Suprapubic skin (tissue), 4 donors: ENCODE results near the gene CFAP46. TPM values are rescaled to one million over a fixed set of nuclear protein-coding genes. Genes with fewer than 3 reads are reported as not detected.

Experiments
- DNase-seq, 2 donors: peaks; one replicate each; pipeline ENCODE4 v3.0.0-alpha.2; 2019; ENCODE audit warnings: low spot score in 2 of 2
- H3K27ac ChIP-seq: fragments of 200-600 bp; sonication (generic); one replicate; pipeline ENCODE4 v1.5.1; 2019
- H3K27me3 ChIP-seq: fragments of 200-600 bp; sonication (generic); one replicate; pipeline ENCODE4 v1.5.1; 2019
- H3K36me3 ChIP-seq: fragments of 200-600 bp; sonication (generic); one replicate; pipeline ENCODE4 v1.5.1; 2019
- H3K4me1 ChIP-seq: fragments of 200-600 bp; sonication (generic); one replicate; pipeline ENCODE4 v1.5.1; 2019
- H3K4me3 ChIP-seq: fragments of 200-600 bp; sonication (generic); one replicate; pipeline ENCODE4 v1.5.1; 2019; ENCODE audit warnings: mild to moderate bottlenecking
- H3K9me3 ChIP-seq: fragments of 200-600 bp; sonication (generic); one replicate; pipeline ENCODE4 v1.5.1; 2019
- CTCF ChIP-seq, 2 donors: fragments of 200-600 bp in 1 of 2; fragments of 450-650 bp in 1 of 2; sonication (generic) in 1 of 2; IDR thresholded peaks; one replicate each; pipeline ENCODE4 v1.5.1; 2016 to 2019; ENCODE audit warnings: antibody characterized with exemption in 2 of 2, mild to moderate bottlenecking in 1 of 2, moderate library complexity in 1 of 2
- EP300 ChIP-seq: sonication (generic); formaldehyde crosslinking; IDR thresholded peaks from one replicate; pipeline ENCODE4 v1.6.1; 2017; ENCODE audit warnings: antibody characterized with exemption
- POLR2A ChIP-seq, 2 donors: fragments of 450-650 bp; IDR thresholded peaks; one replicate each; pipeline ENCODE4 v1.6.1; 2017; ENCODE audit warnings: antibody characterized with exemption in 2 of 2, mild to moderate bottlenecking in 2 of 2, moderate library complexity in 2 of 2
- POLR2AphosphoS5 ChIP-seq, 3 donors: sonication (generic); formaldehyde crosslinking; IDR thresholded peaks; one replicate each; pipeline ENCODE4 v1.6.1; 2017; ENCODE audit warnings: antibody characterized with exemption in 3 of 3
- WGBS: methylation state at CpG from one replicate; pipeline ENCODE4 v1.1.5; 2018; 5-methylcytosine and 5-hydroxymethylcytosine counted together
- total RNA-seq, 4 donors: library from RNA; depleted of rRNA; stranded (reverse); fragments of >200 nt; gene quantifications; one replicate each; pipeline ENCODE4 v1.1.0, GENCODE V29; 2016

The CFAP46 gene
- total RNA-seq, 4 donors from 2014 or later, result 0.11 to 0.21 TPM; not detected in 2

- peak in 1 of 2 donors; percentile 50 for DNase-seq
These were observed 63.5 kb downstream of the CFAP46 start for GRCh38 chr10:132878730-132879407.

GRCh38 chr10:132878091-132878729 lies 64.2 kb downstream of the CFAP46 start:
- peaks cover 6% of the 10 kb centered on the region for H3K4me1 ChIP-seq
- H3K36me3 ChIP-seq, result no peaks in the 10 kb centered on the region
- no peaks in the 10 kb centered on the region for H3K9me3 ChIP-seq
- peak; percentile 40 to 65 for DNase-seq
- H3K27ac ChIP-seq, result no peak overlapping the region
- 71% methylated on average over 23 of the region's 27 CpGs for WGBS
- H3K4me3 ChIP-seq, result no peak overlapping the region
- TF ChIP-seq POLR2AphosphoS5 (IDR thresholded peaks at IDR 0.05) (no peak), EP300 (no peak), POLR2A (IDR thresholded peaks at IDR 0.05) (no peak), CTCF (IDR thresholded peaks at IDR 0.05) (no peak)
- peaks cover 67% of the 10 kb centered on the region for H3K27me3 ChIP-seq

More at GRCh38 chr10:132878730-132879407, 63.5 kb downstream of the CFAP46 start:
- TF ChIP-seq POLR2AphosphoS5 (IDR thresholded peaks at IDR 0.05) (no peak), POLR2A (IDR thresholded peaks at IDR 0.05) (no peak), EP300 (no peak), CTCF (IDR thresholded peaks at IDR 0.05) (no peak)
- 64% methylated on average over 14 of the region's 25 CpGs for WGBS
- no peak overlapping the region for H3K4me3 ChIP-seq
- peaks cover 6% of the 10 kb centered on the region for H3K4me1 ChIP-seq
- H3K36me3 ChIP-seq, result no peaks in the 10 kb centered on the region
- peaks cover 65% of the 10 kb centered on the region for H3K27me3 ChIP-seq
- no peaks in the 10 kb centered on the region for H3K9me3 ChIP-seq
- no peak overlapping the region for H3K27ac ChIP-seq

- H3K36me3 ChIP-seq, result no peaks in the 10 kb centered on the region
- H3K27me3 ChIP-seq, result peaks cover 67% of the 10 kb centered on the region
- WGBS, result 82% methylated on average over 12 of the region's 12 CpGs
- H3K9me3 ChIP-seq, result no peaks in the 10 kb centered on the region
- H3K27ac ChIP-seq, result no peak overlapping the region
- no peak overlapping the region for H3K4me3 ChIP-seq
- DNase-seq, result peak in 1 of 2 donors; percentile 32
- no peak for TF ChIP-seq POLR2A (IDR thresholded peaks at IDR 0.05)
- TF ChIP-seq CTCF (IDR thresholded peaks at IDR 0.05), result no peak
- TF ChIP-seq EP300, result no peak
- no peak for TF ChIP-seq POLR2AphosphoS5 (IDR thresholded peaks at IDR 0.05)
- peaks cover 6% of the 10 kb centered on the region for H3K4me1 ChIP-seq
These were observed 64.9 kb downstream of the CFAP46 start for GRCh38 chr10:132877473-132877872.

GRCh38 chr10:132876993-132877431 lies 65.4 kb downstream of the CFAP46 start:
- Histone ChIP-seq H3K27me3 (peaks cover 63% of the 10 kb centered on the region), H3K27ac (no peak overlapping the region), H3K9me3 (no peaks in the 10 kb centered on the region), H3K36me3 (no peaks in the 10 kb centered on the region), H3K4me1 (peaks cover 6% of the 10 kb centered on the region), H3K4me3 (no peak overlapping the region)
- peak; percentile 50 to 69 for DNase-seq
- no peak for TF ChIP-seq EP300
- no peak for TF ChIP-seq POLR2A (IDR thresholded peaks at IDR 0.05)
- TF ChIP-seq POLR2AphosphoS5 (IDR thresholded peaks at IDR 0.05), result no peak
- TF ChIP-seq CTCF (IDR thresholded peaks at IDR 0.05), result no peak
- WGBS, result 76% methylated on average over 10 of the region's 15 CpGs

- H3K27me3 ChIP-seq, result peaks cover 63% of the 10 kb centered on the region
These were observed 66.1 kb downstream of the CFAP46 start for GRCh38 chr10:132876131-132876860.

More at GRCh38 chr10:132876131-132876860, 66.1 kb downstream of the CFAP46 start:
- Histone ChIP-seq H3K9me3 (no peaks in the 10 kb centered on the region), H3K4me3 (no peak overlapping the region), H3K36me3 (no peaks in the 10 kb centered on the region), H3K4me1 (peaks cover 6% of the 10 kb centered on the region), H3K27ac (no peak overlapping the region)
- TF ChIP-seq POLR2AphosphoS5 (IDR thresholded peaks at IDR 0.05) (no peak), EP300 (no peak), CTCF (IDR thresholded peaks at IDR 0.05) (no peak), POLR2A (IDR thresholded peaks at IDR 0.05) (no peak)
- WGBS, result 95% methylated on average over 18 of the region's 18 CpGs
- peak in 1 of 2 donors; percentile 48 for DNase-seq
